GM12878 (cell line): Measurements from ENCODE around the gene IRF1. TPM values are rescaled to one million over a fixed set of nuclear protein-coding genes. Genes with fewer than 3 reads are reported as not detected.

ENCODE experiments used
- ATAC-seq: fragments of 200-7000 bp; cut with Tn5 transposase; 3 replicates; pipeline ENCODE4 v1.9.1; 2020; ENCODE audit warnings: mild to moderate bottlenecking, moderate library complexity
- BruUV-seq: library from RNA; stranded (reverse); fragments of 400-500 nt; replicated peaks from 2 replicates; lab custom pipeline; 2021; lab: Mats Ljungman, UMichigan
- CTCF ChIA-PET: fragments of 300-600 bp; sonication (Branson Sonifier 250); formaldehyde crosslinking; extraction: SDS; loops from one replicate; lab custom pipeline; 2021; ENCODE audit warnings: inconsistent platforms; lab: Yijun Ruan, JAX
- POLR2A ChIA-PET: fragments of 350-600 bp; formaldehyde crosslinking; extraction: SDS; loops from one replicate; lab custom pipeline; 2021; ENCODE audit warnings: inconsistent platforms; lab: Charles Lee
- RAD21 ChIA-PET: fragments of 300-600 bp; sonication (Branson Sonifier 250); formaldehyde crosslinking; loops from one replicate; lab custom pipeline; 2023; ENCODE audit warnings: antibody characterized with exemption; ENCODE audit not compliant: unreplicated experiment; lab: Charles Lee
- SMC1A ChIA-PET: fragments of 300-600 bp; sonication (Branson Sonifier 250); formaldehyde crosslinking; loops from one replicate; lab custom pipeline; 2023; ENCODE audit not compliant: unreplicated experiment, uncharacterized antibody; lab: Charles Lee
- DNase-seq: peaks from one replicate; pipeline ENCODE4 v3.0.0-alpha.2; 2011; ENCODE audit warnings: low read depth, low spot score
- FAIRE-seq: peaks from 3 replicates; lab custom pipeline; 2011; peaks lifted over from hg19 to GRCh38; lab: Jason Lieb, UNC
- H2AFZ ChIP-seq: 2 replicates; pipeline ENCODE4 v1.6.0; 2011; ENCODE audit warnings: low read depth, low read length, control low read depth; ENCODE audit not compliant: control insufficient read depth
- H3K27ac ChIP-seq: 2 replicates; pipeline ENCODE4 v1.5.1; 2011; ENCODE audit warnings: control low read depth; ENCODE audit not compliant: control insufficient read depth, insufficient read depth
- H3K27me3 ChIP-seq, 2 experiments: replicated peaks in 1 of 2; 2 replicates each; pipeline versions ENCODE4 v1.6.0 to v1.6.1; 2011; ENCODE audit warnings: low read length in 1 of 2; ENCODE audit not compliant: control insufficient read depth in 2 of 2, insufficient read depth in 2 of 2
- H3K36me3 ChIP-seq, 2 experiments: 2 replicates each; pipeline ENCODE4 v1.5.1; 2011; ENCODE audit warnings: low read length in 1 of 2; ENCODE audit not compliant: control insufficient read depth in 2 of 2, insufficient read depth in 2 of 2
- H3K4me1 ChIP-seq: 2 replicates; pipeline ENCODE4 v1.6.1; 2011; ENCODE audit warnings: mild to moderate bottlenecking, low read length, moderate library complexity, mixed read lengths; ENCODE audit not compliant: control insufficient read depth, insufficient read depth
- H3K4me2 ChIP-seq: 2 replicates; pipeline ENCODE4 v1.6.0; 2011; ENCODE audit warnings: control low read depth; ENCODE audit not compliant: control insufficient read depth, insufficient read depth
- H3K4me3 ChIP-seq: fragments of 200-600 bp; sonication (generic); 2 replicates; pipeline ENCODE4 v1.5.1; 2016
- H3K79me2 ChIP-seq: 2 replicates; pipeline ENCODE4 v1.6.0; 2011; ENCODE audit warnings: low read length; ENCODE audit not compliant: control insufficient read depth, insufficient read depth
- H3K9ac ChIP-seq: 2 replicates; pipeline ENCODE4 v1.8.0; 2011; ENCODE audit warnings: low read length, control low read depth, mixed read lengths; ENCODE audit not compliant: control insufficient read depth, insufficient read depth
- H3K9me3 ChIP-seq: replicated peaks from 3 replicates; pipeline ENCODE4 v1.5.1; 2011; ENCODE audit warnings: mild to moderate bottlenecking, low read length; ENCODE audit not compliant: control insufficient read depth, insufficient read depth
- H4K20me1 ChIP-seq: 2 replicates; pipeline ENCODE4 v1.6.0; 2011; ENCODE audit not compliant: control insufficient read depth, insufficient read depth
- ATF3 ChIP-seq: IDR thresholded peaks from 2 replicates; pipeline ENCODE4 v1.6.1; 2011; ENCODE audit warnings: low read depth, mild to moderate bottlenecking, low read length, moderate library complexity, borderline replicate concordance; ENCODE audit errors: extremely low read depth
- BRCA1 ChIP-seq: IDR thresholded peaks from 2 replicates; pipeline ENCODE4 v1.6.1; 2011; ENCODE audit warnings: low read depth, low read length, improper control_type of control experiment
- EZH2 ChIP-seq: IDR thresholded peaks from 2 replicates; pipeline ENCODE4 v1.6.1; 2012; ENCODE audit warnings: low read depth, mild to moderate bottlenecking, control low read depth, inconsistent platforms, low read length, borderline replicate concordance; ENCODE audit not compliant: control insufficient read depth
- IRF3 ChIP-seq: fragments of 450-650 bp; IDR thresholded peaks from 2 replicates; pipeline ENCODE4 v1.6.1; 2014; ENCODE audit warnings: mild to moderate bottlenecking
- IRF4 ChIP-seq: IDR thresholded peaks from 2 replicates; pipeline ENCODE4 v1.6.1; 2011; ENCODE audit warnings: low read depth, low read length
- POLR2A ChIP-seq: IDR thresholded peaks from 2 replicates; pipeline ENCODE4 v1.6.1; 2011; ENCODE audit warnings: low read depth, mild to moderate bottlenecking, low read length
- POLR2AphosphoS5 ChIP-seq: IDR thresholded peaks from 2 replicates; pipeline ENCODE4 v1.6.1; 2011; ENCODE audit warnings: mild to moderate bottlenecking, low read length, inconsistent platforms
- POU2F2 ChIP-seq: IDR thresholded peaks from 3 replicates; pipeline ENCODE4 v1.6.1; 2011; ENCODE audit warnings: low read depth, mild to moderate bottlenecking, low read length, borderline replicate concordance
- TCF7 ChIP-seq: IDR thresholded peaks from 2 replicates; pipeline ENCODE4 v1.6.1; 2014; ENCODE audit warnings: antibody characterized with exemption, borderline replicate concordance
- WGBS: methylation state at CpG from one replicate; pipeline ENCODE4 v1.1.6; 2016; ENCODE audit warnings: low lambda C conversion rate; ENCODE audit not compliant: insufficient replicate concordance, insufficient coverage; ENCODE audit errors: missing lambda C conversion rate; 5-methylcytosine and 5-hydroxymethylcytosine counted together
- in situ Hi-C: fragments of 300-500 bp; cut with MboI; formaldehyde crosslinking; loops from 9 replicates; pipeline ENCODE4 v1.14.3; 2018; ENCODE audit warnings: mixed read lengths
- intact Hi-C: fragments of 100-400 bp; cut with micrococcal nuclease; formaldehyde crosslinking; loops from one replicate; pipeline ENCODE4 v1.14.2; 2022; ENCODE audit not compliant: unreplicated experiment
- polyA plus RNA-seq, 11 experiments: library from polyadenylated mRNA; depleted of rRNA in 4 of 11; unstranded in 6 of 11; stranded (reverse) in 5 of 11; fragments of >200 nt; fragmentation: Nextera tagmentation in 4 of 11; fragmentation: Illumina TruSeq in 1 of 11; extraction: Ambion mirVana in 4 of 11; extraction: Trizol in 1 of 11; gene quantifications; 1 replicate in 1 of 11; 2 replicates in 10 of 11; pipeline versions ENCODE4 v1.2.1 to v1.2.3, GENCODE V29; 2011 to 2016; ENCODE audit warnings: inconsistent platforms in 2 of 11, missing spikeins in 2 of 11, low read depth in 1 of 11
- total RNA-seq, 4 experiments: library from RNA; depleted of rRNA in 3 of 4; stranded (reverse); fragments of >200 nt in 3 of 4; fragmentation: Illumina TruSeq in 1 of 4; extraction: Trizol in 1 of 4; gene quantifications; 2 replicates each; pipeline versions ENCODE4 v1.2.1 to v1.2.3, GENCODE V29; 2013 to 2021

IRF1 gene
- total and polyA plus RNA-seq, 10 of the 15 experiments (the other 5 are each of a cell fraction or from before 2014, with no cell fraction given) = 6.9 to 68.0 (median 49.6) TPM

- SMC1A ChIA-PET = interaction anchor here (0.8 to 8.5 kb wide), 11 partner anchors 8 to 71 kb away, joined by 3 to 123 read pairs (median 42); no protein-coding TSS in a partner anchor
- peak overlapping the region; percentile 96 for H3K9ac ChIP-seq
Observed at GRCh38 chr5:132487095-132487428, 3.5 kb downstream of the IRF1 start.

More at GRCh38 chr5:132487095-132487428, 3.5 kb downstream of the IRF1 start:
- Histone ChIP-seq H3K27me3 (no peaks in the 10 kb centered on the region), H3K79me2 (peaks cover 72% of the 10 kb centered on the region), H3K4me2 (peak overlapping the region; percentile 95), H3K4me3 (peak overlapping the region; percentile 98), H4K20me1 (peaks cover 39% of the 10 kb centered on the region), H2AFZ (no peak overlapping the region), H3K36me3 (peaks cover 48 to 54% of the 10 kb centered on the region in 2 experiments), H3K4me1 (peaks cover 39% of the 10 kb centered on the region), H3K9me3 (no peaks in the 10 kb centered on the region), H3K27ac (peak overlapping the region; percentile 97)
- ChIA-PET POLR2A (interaction anchor here (1.6 to 24.5 kb wide), 5 partner anchors 9 to 75 kb away, joined by 5 to 389 read pairs (median 73); no protein-coding TSS in a partner anchor), RAD21 (interaction anchor here (1.0 to 27.2 kb wide), 11 partner anchors 8 to 76 kb away, joined by 3 to 453 read pairs (median 29); no protein-coding TSS in a partner anchor), CTCF (interaction anchor here (1.0 to 13.0 kb wide), 15 partner anchors 9 to 378 kb away, joined by 3 to 184 read pairs (median 6); no protein-coding TSS in a partner anchor)
- in situ Hi-C loops = no loop called here
- intact Hi-C loops = no loop called here
- no TSS peak for BruUV-seq
- ATAC-seq (no peak), FAIRE-seq (no peak), DNase-seq (no peak)
- TF ChIP-seq EZH2 (no peak), POLR2A (peak; percentile 56), ATF3 (no peak), TCF7 (no peak), POLR2AphosphoS5 (peak; percentile 51; the same call in 1 of the 2 replicates), IRF4 (no peak), IRF3 (no peak), BRCA1 (no peak), POU2F2 (no peak)
- 77% methylated on average over 4 of the region's 4 CpGs for WGBS
